ENCODE data around the gene CHRM5.

The CHRM5 gene, protein sequence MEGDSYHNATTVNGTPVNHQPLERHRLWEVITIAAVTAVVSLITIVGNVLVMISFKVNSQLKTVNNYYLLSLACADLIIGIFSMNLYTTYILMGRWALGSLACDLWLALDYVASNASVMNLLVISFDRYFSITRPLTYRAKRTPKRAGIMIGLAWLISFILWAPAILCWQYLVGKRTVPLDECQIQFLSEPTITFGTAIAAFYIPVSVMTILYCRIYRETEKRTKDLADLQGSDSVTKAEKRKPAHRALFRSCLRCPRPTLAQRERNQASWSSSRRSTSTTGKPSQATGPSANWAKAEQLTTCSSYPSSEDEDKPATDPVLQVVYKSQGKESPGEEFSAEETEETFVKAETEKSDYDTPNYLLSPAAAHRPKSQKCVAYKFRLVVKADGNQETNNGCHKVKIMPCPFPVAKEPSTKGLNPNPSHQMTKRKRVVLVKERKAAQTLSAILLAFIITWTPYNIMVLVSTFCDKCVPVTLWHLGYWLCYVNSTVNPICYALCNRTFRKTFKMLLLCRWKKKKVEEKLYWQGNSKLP

DNA sequence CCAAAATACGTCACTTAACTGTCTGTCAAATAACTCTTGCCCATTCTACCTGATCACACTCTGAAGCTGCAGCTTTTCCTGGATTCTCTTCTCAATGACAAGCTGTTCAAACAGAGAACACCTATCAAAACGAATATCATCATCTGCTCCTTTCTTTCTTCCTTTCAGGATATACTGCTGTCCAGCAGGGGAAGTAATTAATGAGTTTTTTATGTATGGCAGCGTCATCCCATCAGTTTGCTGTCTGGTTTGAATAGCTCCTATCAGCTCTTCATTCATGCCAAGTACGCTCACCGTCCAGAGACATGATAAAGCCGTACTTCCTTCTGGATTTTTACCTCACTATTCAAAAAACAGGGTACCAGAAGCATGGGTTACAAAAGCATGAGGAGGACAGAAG, at the start of gene CHRM5:
TSS of gene CHRM5 (plus strand) at position 274 of the 400 bp plus-strand sequence. CDS start 94,221 bp downstream, outside the sequence.
- no peak for DNase-seq

DNA sequence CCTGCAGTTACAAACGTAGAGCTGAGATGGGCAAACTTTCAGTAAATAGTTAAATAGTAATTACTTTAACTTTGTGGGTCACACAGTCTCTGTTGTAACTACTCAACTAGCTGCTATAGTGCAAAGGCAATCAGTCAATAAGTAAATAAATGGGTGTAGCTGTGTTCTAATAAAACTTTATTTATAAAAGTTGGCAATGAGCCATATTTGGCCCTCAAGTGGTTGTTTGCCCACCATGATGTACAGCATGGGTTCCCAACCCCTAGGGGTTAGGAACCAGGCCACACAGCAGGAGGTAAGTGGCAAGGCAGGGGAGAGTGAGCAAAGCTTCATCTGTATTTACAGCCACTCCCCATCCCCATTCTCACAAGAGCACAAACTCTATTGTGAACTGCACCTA, 44.9 kb upstream of the CHRM5 start:
- DNase-seq, result no peak

DNA sequence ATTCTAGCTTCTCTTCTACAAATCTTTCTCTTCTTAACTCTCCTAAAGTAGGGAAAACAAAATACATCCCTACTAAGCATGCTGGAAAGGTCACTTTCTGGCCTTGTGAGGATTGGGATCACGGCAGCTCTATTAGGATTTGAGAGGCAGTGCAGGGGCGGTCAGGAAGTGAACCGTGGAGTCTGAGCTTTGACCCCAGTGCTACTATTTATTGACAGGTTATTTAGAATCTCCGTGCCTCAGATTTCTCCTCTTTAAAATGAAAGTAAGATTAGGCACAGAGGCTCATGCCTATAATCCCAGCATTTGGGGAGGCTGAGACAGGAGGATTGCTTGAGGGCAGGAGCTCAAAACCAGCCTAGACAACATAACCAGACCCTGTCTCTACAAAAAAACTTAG, 42.0 kb upstream of the CHRM5 start:
- DNase-seq, result no peak

- no peak for DNase-seq
These were observed 35.6 kb upstream of the CHRM5 start for GRCh38 chr15:33932734-33933133.

GRCh38 chr15:33934396-33934795, 33.9 kb upstream of the CHRM5 start:
- DNase-seq, result no peak

GRCh38 chr15:33934921-33935320, 33.4 kb upstream of the CHRM5 start:
- DNase-seq, result no peak

- DNase-seq, result no peak
These were observed 26.8 kb upstream of the CHRM5 start for GRCh38 chr15:33941279-33942063.

DNA sequence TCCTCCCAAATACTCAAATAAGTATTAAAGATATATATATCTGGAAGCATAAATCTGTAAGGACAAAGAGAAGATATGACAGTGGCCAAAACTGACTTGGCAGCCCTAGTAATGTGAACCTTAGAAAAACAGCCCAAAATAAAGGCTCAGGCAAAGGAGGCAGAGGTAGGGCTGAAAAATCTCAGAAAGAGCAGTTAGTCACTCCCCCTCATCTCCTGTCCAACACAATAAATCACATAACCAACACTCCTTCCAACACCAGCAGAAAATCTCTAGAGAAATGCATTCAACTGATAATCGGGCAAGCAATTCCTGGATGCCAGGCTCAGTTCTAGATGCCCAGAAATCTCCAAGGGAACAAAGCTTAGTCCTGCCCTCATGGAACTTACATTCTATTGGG, 22.1 kb upstream of the CHRM5 start:
- no peak for DNase-seq

DNA sequence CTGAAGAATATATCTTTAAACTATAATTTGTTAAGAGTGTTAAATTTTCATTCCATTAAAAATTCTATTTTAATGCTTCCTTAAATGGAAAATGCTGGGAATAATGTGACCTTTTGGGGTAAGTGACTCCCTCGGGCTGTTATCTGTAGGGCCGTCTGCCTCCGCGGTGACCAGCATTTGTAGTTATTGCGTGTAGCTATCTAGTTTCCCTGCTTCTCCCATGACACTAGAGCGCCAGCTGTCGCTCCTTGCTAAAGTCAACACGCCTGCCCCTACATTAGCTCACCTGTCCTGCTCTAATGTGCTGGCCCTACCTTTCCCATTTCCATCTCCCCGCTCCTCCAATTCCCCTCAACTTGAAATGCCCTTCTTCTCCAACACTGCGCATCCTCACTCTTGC, 12.4 kb upstream of the CHRM5 start:
- DNase-seq, result no peak

- DNase-seq, result no peak
These were observed 11.9 kb upstream of the CHRM5 start for GRCh38 chr15:33956397-33956796.

DNA sequence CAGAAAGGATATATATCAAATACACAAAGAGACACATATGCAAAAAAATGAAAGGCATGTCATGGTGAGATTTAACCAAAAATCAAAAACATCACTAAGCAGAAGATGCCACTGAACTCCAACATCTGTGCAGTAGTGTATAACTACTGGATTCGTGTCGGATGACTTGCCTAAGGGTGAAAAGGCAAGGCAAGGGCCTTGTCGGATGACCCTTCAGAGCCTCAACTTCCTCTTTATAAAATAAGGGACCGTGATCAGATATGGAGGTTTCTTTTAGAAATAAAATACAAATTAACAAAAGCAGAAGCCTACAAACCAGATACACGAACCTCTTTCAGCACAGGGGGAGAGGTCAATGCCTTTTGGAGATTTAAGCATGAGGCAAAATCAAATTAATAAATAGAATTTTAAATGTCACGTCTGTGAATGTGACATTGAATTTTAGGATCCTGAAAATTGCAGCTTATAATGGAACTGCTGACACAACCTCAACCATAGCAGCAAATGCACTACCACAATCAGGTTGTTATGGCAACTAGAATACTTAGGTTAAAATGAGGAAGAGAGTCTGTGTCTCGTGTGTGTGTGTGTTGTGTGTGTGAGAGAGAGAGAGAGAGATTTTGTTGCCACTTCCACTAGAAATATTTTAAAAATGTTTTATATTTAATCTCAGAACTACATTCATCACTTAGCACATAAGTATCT, 8.3 kb upstream of the CHRM5 start:
- DNase-seq, result no peak

DNA sequence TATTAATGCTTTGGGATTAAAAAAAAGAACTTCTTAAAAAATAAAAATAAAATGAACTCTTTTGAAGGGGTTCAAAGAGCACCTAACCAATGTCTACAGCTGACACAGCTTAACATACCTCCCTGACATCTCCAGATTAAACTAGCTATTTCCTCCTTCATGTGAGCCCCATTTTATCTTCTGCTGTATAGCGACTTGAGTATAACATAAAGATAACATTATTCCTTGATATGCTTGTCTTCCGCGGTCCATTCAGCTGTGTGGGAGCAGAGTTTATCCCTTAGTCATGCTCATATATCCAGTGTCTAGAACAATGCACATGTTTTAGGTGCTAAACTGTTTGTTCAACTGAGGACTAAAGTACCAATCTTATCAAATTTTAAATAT, 7.8 kb upstream of the CHRM5 start:
- no peak for DNase-seq

GRCh38 chr15:33963831-33964664, 4.2 kb upstream of the CHRM5 start:
- no peak for DNase-seq

DNA sequence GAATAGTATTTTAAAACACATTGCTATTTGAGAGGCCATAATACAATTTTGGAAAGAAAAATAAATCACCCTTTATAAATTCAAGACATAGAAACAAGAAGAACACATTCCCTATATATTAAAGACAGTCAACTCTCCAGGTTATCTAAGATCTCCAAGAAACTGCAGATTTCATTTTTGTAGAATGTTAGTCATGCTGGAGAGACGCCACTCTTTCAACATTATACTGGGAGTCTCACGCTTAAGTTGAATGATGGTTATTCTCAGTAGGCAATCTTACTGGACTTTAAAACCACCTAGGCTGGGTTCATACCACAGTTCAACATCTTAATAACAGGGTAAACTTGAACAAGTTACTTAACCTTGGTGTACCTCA, 3.6 kb upstream of the CHRM5 start:
- DNase-seq, result no peak

DNA sequence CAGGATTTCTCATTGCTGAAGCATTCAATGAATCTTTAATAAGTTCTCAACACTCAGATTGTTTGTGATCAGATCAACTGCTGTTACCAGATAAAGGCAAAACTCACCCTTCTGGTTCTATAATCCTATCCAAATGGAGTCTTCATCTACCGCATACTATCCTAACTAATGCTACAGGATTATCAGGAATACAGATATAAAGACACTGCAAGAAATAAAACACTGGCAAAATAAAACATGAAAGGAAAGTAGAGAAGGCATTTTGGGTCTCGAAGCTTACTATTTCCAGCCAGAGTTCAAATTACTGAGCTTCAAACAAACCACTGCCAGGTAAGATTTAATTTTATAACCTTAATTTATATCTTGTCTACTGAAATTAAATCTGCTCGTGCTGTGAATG, 524 bp downstream of the CHRM5 start:
- DNase-seq, result no peak

DNA sequence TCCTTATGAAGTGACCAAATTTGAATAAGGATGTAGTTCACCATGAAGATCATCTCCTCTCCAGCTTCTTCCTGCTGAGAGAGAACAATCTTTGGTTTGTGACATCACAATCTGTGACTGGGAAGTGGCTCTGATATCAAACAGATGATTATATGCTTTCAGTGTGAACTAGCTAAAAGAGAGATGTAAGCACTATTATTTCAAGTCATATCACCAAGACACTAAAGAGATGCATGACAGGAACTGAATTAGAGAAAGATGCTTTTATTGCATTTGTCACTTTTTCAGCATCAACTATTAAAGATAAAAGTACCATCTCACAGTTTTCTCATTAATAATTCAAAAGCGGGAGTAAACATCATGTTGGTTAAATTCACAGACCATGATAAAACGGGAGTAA, 3.5 kb downstream of the CHRM5 start:
- DNase-seq, result no peak

GRCh38 chr15:33975022-33975565, 6.8 kb downstream of the CHRM5 start:
- DNase-seq, result no peak

DNA sequence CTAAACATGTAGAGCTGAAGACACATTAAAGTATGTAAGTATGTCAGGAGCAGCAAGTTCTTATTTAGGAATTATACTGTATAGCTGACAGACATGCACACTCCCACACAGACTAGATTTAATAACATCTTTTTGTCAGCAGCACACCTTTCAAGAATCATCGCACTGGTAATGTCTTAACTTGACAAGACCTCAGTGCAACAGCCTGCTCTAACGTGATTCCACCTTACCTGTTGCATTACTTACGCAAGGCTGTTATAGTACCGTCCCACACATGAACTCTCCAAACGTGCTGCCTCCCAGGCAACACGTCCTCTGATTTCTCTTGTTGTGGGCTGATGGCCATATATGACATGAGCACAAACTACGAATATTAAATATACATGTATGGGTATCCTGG, 11.9 kb downstream of the CHRM5 start:
- DNase-seq, result no peak

- no peak for DNase-seq
These were observed 14.2 kb downstream of the CHRM5 start for GRCh38 chr15:33982516-33982915.

DNA sequence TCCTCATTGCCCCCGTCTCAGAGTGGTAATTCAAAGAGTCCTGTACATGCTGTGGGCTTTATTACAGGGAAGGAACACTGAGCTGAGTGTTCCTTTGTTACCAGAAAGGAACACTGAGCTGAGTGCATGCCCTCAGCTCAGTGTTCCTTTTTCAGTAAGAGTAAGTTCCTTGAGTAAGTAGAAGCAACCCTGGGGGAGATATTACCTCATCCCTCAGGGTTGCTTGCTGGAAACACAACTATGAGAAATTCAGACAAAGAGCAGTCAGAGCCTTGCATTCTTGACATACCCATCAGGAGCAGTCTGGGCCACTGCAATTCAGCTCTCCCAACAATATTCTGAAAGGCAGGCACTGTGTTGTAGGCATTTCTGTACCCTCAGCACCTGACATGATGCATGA, 17.0 kb downstream of the CHRM5 start:
- DNase-seq, result no peak

GRCh38 chr15:33985751-33986150, 17.5 kb downstream of the CHRM5 start:
- no peak for DNase-seq

- DNase-seq, result no peak
These were observed 19.1 kb downstream of the CHRM5 start for GRCh38 chr15:33987444-33987843.
